WI38 (cell line): ENCODE results near the gene SMC1B.
"Not testable (repeated sequence)": the region's sequence is repeated elsewhere in the genome, so short reads cannot be mapped to it uniquely, and the experiment has no call there.

Source experiments
- H3K4me3 ChIP-seq: 2 replicates; pipeline ENCODE4 v1.5.1; 2011; ENCODE audit warnings: low read depth, mild to moderate bottlenecking, control low read depth, low read length
- CTCF ChIP-seq: IDR thresholded peaks from 2 replicates; pipeline ENCODE4 v1.5.1; 2012; ENCODE audit warnings: low read depth, mild to moderate bottlenecking, control low read depth, low read length

The SMC1B gene

GRCh38 chr22:45305456-45306075 lies 107.8 kb downstream of the SMC1B start:
- no peak overlapping the region for H3K4me3 ChIP-seq
- TF ChIP-seq CTCF: no peak

GRCh38 chr22:45304971-45305370 lies 108.4 kb downstream of the SMC1B start:
- H3K4me3 ChIP-seq: no peak overlapping the region
- TF ChIP-seq CTCF: no peak

- no peak for TF ChIP-seq CTCF
- H3K4me3 ChIP-seq: no peak overlapping the region
Measured at GRCh38 chr22:45303181-45303580, 110.2 kb downstream of the SMC1B start.

GRCh38 chr22:45302751-45303150 lies 110.6 kb downstream of the SMC1B start:
- TF ChIP-seq CTCF: no peak
- no peak overlapping the region for H3K4me3 ChIP-seq

- no peak for TF ChIP-seq CTCF
- H3K4me3 ChIP-seq: no peak overlapping the region
Measured at GRCh38 chr22:45298934-45299505, 114.4 kb downstream of the SMC1B start.

- no peak for TF ChIP-seq CTCF
- no peak overlapping the region for H3K4me3 ChIP-seq
Measured at GRCh38 chr22:45296628-45297297, 116.6 kb downstream of the SMC1B start.

GRCh38 chr22:45295492-45295891 lies 117.9 kb downstream of the SMC1B start:
- no peak overlapping the region for H3K4me3 ChIP-seq
- TF ChIP-seq CTCF: no peak

- H3K4me3 ChIP-seq: not testable (repeated sequence)
Measured at GRCh38 chr22:45295004-45295403, 118.4 kb downstream of the SMC1B start.
